Esophagus squamous epithelium (tissue), 4 donors: ENCODE results near the gene DNAL4.

ENCODE experiments used
- CTCF ChIP-seq, 6 experiments: fragments of 450-650 bp in 4 of 6; fragments of 200-600 bp in 2 of 6; sonication (generic) in 2 of 6; IDR thresholded peaks; one replicate each; pipeline ENCODE4 v1.5.1; 2016 to 2019; ENCODE audit warnings: antibody characterized with exemption in 6 of 6, mild to moderate bottlenecking in 4 of 6, moderate library complexity in 4 of 6
- POLR2A ChIP-seq, 4 donors: fragments of 450-650 bp; IDR thresholded peaks; one replicate each; pipeline ENCODE4 v1.6.1; 2017; ENCODE audit warnings: antibody characterized with exemption in 4 of 4, mild to moderate bottlenecking in 4 of 4, moderate library complexity in 3 of 4

GRCh38 chr22:38784856-38785255 is 9.1 kb downstream of the DNAL4 start:
- TF ChIP-seq CTCF (IDR thresholded peaks at IDR 0.05) (no peak), POLR2A (IDR thresholded peaks at IDR 0.05) (no peak)
